ENCODE data around the gene STAT2. TPM values are rescaled to one million over a fixed set of nuclear protein-coding genes. Genes with fewer than 3 reads are reported as not detected.
A peak's percentile ranks its signal among the peaks of the same experiment; 100 is the strongest.

STAT2 gene
- total and polyA plus RNA-seq, 9 of the 15 experiments (the other 6 are each of a cell fraction or from before 2014, with no cell fraction given): 15.5 to 46.9 (median 40.1) TPM

- WGBS (ENCODE audit: insufficient coverage, low coverage, missing lambda C conversion rate): 14% methylated on average over 4 of the region's 4 CpGs
- H3K9me1 ChIP-seq (ENCODE audit: control insufficient read depth, insufficient read depth, low read length): no peaks in the 10 kb centered on the region
- FAIRE-seq (peak; percentile 95), DNase-seq (ENCODE audit: extremely low read depth in 1 of 4, low spot score in 3 of 4) (peak; percentile 57 to 89 (median 74)), ATAC-seq (peak; percentile 95)
- peak overlapping the region; percentile 83 for H3K27ac ChIP-seq (ENCODE audit: extremely low read depth, low read depth, low read length)
- H3K36me3 ChIP-seq (ENCODE audit: control insufficient read depth, insufficient read depth, low read length): no peaks in the 10 kb centered on the region
- in situ Hi-C loops (cut with MboI) (no loop called here), intact Hi-C loops (cut with micrococcal nuclease) (loop anchor here (1.0 to 5.0 kb wide), 5 partner anchors 25 to 91 kb away; partner anchors contain the start of genes CNPY2, SPRYD4 and TIMELESS)
- H3K4me1 ChIP-seq (replicated peaks in 1 of 2; ENCODE audit: control insufficient read depth in 2 of 2, insufficient read depth in 2 of 2, low read length in 2 of 2): peaks cover 22 to 24% of the 10 kb centered on the region in 2 experiments; a peak in 4 of 5 replicates
- no peaks in the 10 kb centered on the region for H4K20me1 ChIP-seq (replicated peaks; ENCODE audit: control insufficient read depth, insufficient read depth, low read length)
- peak overlapping the region; percentile 93 for H2AFZ ChIP-seq (ENCODE audit: low read depth, low read length)
- H3K9me3 ChIP-seq (replicated peaks; ENCODE audit: control insufficient read depth, insufficient read depth, low read depth, low read length): no peaks in the 10 kb centered on the region
- H3K9ac ChIP-seq (ENCODE audit: insufficient read depth in 1 of 2, low read depth in 2 of 2, low read length in 2 of 2): peak overlapping the region; percentile 8 to 65; a peak in 3 of 4 replicates
- CTCF ChIA-PET (ENCODE audit: low intra/inter-chr PET ratio): interaction anchor here (2.0 kb wide), 1 partner anchor 87 kb away, joined by 25 read pairs; no protein-coding TSS in a partner anchor
- H3K79me2 ChIP-seq (ENCODE audit: control insufficient read depth, insufficient read depth, low read length): no peaks in the 10 kb centered on the region
- POLR2A ChIA-PET: interaction anchor here (0.7 to 2.4 kb wide), 8 partner anchors 9 to 671 kb away, joined by 3 to 12 read pairs (median 4); partner anchors contain the start of genes STAT2 and TIMELESS
- H3K4me3 ChIP-seq: no peak overlapping the region
- no peaks in the 10 kb centered on the region for H3K27me3 ChIP-seq (ENCODE audit: control insufficient read depth in 2 of 2, insufficient read depth in 2 of 2, low read length in 2 of 2)
- no TSS peak for BruUV-seq (replicated peaks)
- H3K4me2 ChIP-seq (ENCODE audit: insufficient read depth, low read length): peak overlapping the region; percentile 78
- peak; percentile 78 to 83; a peak in 3 of 4 replicates for TF ChIP-seq FOXK2 (conservative IDR thresholded peaks at IDR 0.05 in 1 of 2, IDR thresholded peaks at IDR 0.05 in 1 of 2; ENCODE audit: low read depth in 2 of 2)
- no peak for TF ChIP-seq KDM2B (CRISPR knock-in tag; IDR thresholded peaks at IDR 0.05)
- no peak for TF ChIP-seq GABPB1 (CRISPR knock-in tag; IDR thresholded peaks at IDR 0.05)
- TF ChIP-seq ZNF444 (CRISPR knock-in tag; IDR thresholded peaks at IDR 0.05): no peak
- peak; percentile 86 for TF ChIP-seq CTBP1 (IDR thresholded peaks at IDR 0.05; ENCODE audit: borderline replicate concordance)
- TF ChIP-seq ZNF232 (CRISPR knock-in tag; IDR thresholded peaks at IDR 0.05): no peak
- no peak for TF ChIP-seq EGR1 (conservative IDR thresholded peaks at IDR 0.05)
- TF ChIP-seq RHOXF2B (CRISPR knock-in tag; conservative IDR thresholded peaks at IDR 0.05): no peak
- TF ChIP-seq HOXB6 (CRISPR knock-in tag; IDR thresholded peaks at IDR 0.05; ENCODE audit: borderline replicate concordance): no peak
- TF ChIP-seq PML (IDR thresholded peaks at IDR 0.05; ENCODE audit: low read length): peak; percentile 62; the same call in 1 of the 2 replicates
- peak; percentile 28; the same call in 1 of the 2 replicates for TF ChIP-seq FOXM1 (IDR thresholded peaks at IDR 0.05; ENCODE audit: low read depth)
- no peak for TF ChIP-seq FOXM1 (CRISPR knock-in tag; IDR thresholded peaks at IDR 0.05; ENCODE audit: low read depth)
- no peak for TF ChIP-seq BCL6 (CRISPR knock-in tag; IDR thresholded peaks at IDR 0.05)
- no peak for TF ChIP-seq ZKSCAN8 (CRISPR knock-in tag; IDR thresholded peaks at IDR 0.05)
- TF ChIP-seq PURB (CRISPR knock-in tag; IDR thresholded peaks at IDR 0.05; ENCODE audit: low read depth): no peak
- no peak for TF ChIP-seq ELF4 (CRISPR knock-in tag; IDR thresholded peaks at IDR 0.05)
- no peak for TF ChIP-seq SNIP1 (IDR thresholded peaks at IDR 0.05; ENCODE audit: low read depth)
- no peak for TF ChIP-seq MCM7 (IDR thresholded peaks at IDR 0.05)
- TF ChIP-seq MECOM (CRISPR knock-in tag; IDR thresholded peaks at IDR 0.05): no peak
- TF ChIP-seq ZNF277 (CRISPR knock-in tag; IDR thresholded peaks at IDR 0.05; ENCODE audit: borderline replicate concordance): no peak
- TF ChIP-seq TBP (optimal IDR thresholded peaks at IDR 0.05; ENCODE audit: low read depth, low read length): no peak
- no peak for TF ChIP-seq CEBPG (CRISPR knock-in tag; IDR thresholded peaks at IDR 0.05)
- no peak for TF ChIP-seq CEBPG (tag; conservative IDR thresholded peaks at IDR 0.05 in 1 of 2, IDR thresholded peaks at IDR 0.05 in 1 of 2)
- TF ChIP-seq TAF1 (IDR thresholded peaks at IDR 0.05; ENCODE audit: control insufficient read depth, extremely low read depth, insufficient read depth, low read length, severe bottlenecking): no peak
These were observed 17.5 kb upstream of the STAT2 start for GRCh38 chr12:56377310-56377988.

Measured in K562 (cell line).